Gastrocnemius medialis (tissue), 4 donors: Measurements from ENCODE around the gene LANCL2.

Source experiments
- POLR2A ChIP-seq, 2 donors: fragments of 450-650 bp; IDR thresholded peaks; one replicate each; pipeline ENCODE4 v1.6.1; 2017; ENCODE audit warnings: antibody characterized with exemption in 2 of 2, mild to moderate bottlenecking in 2 of 2, moderate library complexity in 2 of 2
- TF ChIP-seq, protein P1 (sequence below), 5 experiments: fragments of 450-650 bp in 3 of 5; fragments of 200-600 bp in 2 of 5; sonication (generic) in 2 of 5; IDR thresholded peaks in 4 of 5; conservative IDR thresholded peaks in 1 of 5; 1 replicate in 4 of 5; 2 replicates in 1 of 5; pipeline ENCODE4 v1.5.1; 2016 to 2019; ENCODE audit warnings: antibody characterized with exemption in 5 of 5, mild to moderate bottlenecking in 3 of 5, moderate library complexity in 3 of 5

DNA sequence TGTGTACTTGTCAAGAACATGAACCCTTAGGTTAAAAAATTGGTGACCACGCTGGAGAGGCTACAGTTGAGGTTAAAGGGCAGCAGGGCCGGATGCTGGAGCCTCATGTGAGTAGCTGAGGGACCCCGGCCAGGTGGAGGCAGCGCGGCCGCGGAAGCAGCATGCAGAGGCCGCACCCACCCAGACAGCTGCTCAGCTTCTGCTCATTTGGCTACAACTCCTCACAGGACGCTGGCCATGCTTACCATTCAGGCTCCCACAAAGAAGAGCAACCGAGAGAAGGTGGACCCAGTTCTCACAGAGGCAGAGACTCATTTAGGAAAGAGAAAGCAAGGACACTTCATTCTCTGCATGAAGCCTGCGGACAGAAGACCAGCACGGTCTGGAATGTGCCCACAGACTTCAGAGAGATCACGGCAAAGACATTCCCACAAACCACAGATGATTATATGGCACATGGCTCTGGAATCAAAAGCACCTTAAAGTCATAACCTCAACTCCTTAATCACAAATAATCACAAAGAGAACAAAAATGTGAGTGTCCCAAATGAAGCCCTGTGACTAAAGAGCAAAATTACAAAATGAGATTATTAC, 112.7 kb downstream of the LANCL2 start:
- TF ChIP-seq, protein P1, sequence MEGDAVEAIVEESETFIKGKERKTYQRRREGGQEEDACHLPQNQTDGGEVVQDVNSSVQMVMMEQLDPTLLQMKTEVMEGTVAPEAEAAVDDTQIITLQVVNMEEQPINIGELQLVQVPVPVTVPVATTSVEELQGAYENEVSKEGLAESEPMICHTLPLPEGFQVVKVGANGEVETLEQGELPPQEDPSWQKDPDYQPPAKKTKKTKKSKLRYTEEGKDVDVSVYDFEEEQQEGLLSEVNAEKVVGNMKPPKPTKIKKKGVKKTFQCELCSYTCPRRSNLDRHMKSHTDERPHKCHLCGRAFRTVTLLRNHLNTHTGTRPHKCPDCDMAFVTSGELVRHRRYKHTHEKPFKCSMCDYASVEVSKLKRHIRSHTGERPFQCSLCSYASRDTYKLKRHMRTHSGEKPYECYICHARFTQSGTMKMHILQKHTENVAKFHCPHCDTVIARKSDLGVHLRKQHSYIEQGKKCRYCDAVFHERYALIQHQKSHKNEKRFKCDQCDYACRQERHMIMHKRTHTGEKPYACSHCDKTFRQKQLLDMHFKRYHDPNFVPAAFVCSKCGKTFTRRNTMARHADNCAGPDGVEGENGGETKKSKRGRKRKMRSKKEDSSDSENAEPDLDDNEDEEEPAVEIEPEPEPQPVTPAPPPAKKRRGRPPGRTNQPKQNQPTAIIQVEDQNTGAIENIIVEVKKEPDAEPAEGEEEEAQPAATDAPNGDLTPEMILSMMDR (IDR thresholded peaks at IDR 0.05 in 4 of 5, conservative IDR thresholded peaks at IDR 0.05 in 1 of 5), result no peak
- no peak for TF ChIP-seq POLR2A (IDR thresholded peaks at IDR 0.05)
